NCI-H2227 (cell line): ENCODE measurements around the gene ZNF219.

Experiments used
- DNase-seq: peaks from one replicate; lab custom pipeline; 2025; ENCODE audit not compliant: unreplicated experiment; lab: John Stamatoyannopoulos, UW

Gene ZNF219

DNA sequence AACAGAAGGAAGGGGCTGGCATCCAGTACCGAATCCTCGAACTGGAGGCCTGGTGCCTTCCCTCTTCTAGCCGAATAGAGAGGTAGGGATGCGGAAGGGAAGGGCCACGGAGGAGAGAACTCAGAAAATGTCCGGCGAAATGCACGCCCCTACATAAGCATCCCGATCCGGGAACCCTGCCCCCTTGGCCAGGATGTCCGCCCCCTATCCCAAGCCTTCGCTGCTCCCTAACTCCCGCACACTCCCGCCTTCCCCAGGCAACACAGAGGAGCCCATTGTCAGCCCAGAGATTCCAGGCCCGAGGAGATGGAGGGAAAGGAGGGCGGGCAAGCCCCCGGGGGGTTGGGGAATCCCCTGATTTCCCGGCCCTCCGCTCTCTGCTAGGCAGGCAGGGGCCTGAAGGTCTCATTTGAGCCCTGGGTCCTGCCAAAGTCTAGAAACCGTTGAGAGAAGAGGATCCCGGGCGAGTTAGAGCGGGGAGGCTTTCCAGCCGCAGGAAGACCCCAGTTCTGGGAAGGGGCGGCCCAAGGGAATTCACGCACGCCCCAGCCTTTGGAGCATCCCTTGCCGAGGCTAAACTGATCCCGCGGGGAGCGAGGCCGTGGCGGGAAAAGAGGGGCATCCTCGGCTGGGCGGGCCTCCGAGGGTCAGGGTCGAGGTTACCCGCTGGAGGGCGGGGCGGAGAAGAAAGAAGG lies 28.9 kb downstream of the ZNF219 start:
- DNase-seq = peak; percentile 83

DNA sequence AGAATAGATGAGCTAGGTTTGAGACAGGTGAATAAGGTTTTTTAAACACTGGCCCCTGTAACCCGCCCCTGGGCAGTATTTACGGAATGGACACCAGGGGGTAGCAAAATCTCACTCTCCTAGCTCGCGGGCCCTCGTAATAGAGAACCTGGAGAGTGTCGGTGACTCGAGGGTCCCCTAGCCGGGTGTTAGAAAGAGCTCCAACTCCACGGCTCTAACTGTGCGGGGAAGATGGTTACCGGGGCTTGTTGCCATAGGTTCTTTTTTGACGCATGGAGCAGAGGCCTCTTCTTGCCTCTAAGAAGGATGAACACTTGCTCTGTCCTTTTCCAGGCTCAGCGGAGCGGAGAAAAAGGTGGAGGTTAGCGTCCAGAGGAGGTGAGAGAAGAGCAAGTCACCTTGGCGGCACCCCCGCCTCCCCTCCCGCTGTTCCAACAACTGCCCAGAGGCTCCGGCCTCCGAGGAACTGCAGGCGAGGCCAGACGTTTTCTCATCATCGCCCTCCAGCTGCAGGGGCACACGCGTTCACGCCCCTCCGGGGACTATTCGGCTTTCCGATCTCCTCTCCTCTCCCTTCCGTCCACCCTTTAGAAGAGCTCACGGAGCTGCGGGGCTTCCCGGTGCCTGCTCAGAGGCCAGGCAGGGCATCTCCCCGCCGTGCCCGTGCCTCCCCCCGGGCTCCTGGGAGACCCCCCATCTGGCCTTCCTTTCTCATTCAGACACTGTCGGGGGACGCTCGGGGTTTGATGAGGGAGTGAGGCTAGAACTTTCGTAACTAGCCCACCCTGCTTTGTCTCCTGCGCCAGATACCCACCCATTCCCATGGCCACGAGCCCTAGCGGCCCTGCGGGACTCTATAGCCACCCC lies 29.7 kb downstream of the ZNF219 start:
- peak; percentile 75 for DNase-seq

- peak; percentile 12 for DNase-seq
Measured at GRCh38 chr14:21066882-21067502, 31.5 kb downstream of the ZNF219 start.

DNA sequence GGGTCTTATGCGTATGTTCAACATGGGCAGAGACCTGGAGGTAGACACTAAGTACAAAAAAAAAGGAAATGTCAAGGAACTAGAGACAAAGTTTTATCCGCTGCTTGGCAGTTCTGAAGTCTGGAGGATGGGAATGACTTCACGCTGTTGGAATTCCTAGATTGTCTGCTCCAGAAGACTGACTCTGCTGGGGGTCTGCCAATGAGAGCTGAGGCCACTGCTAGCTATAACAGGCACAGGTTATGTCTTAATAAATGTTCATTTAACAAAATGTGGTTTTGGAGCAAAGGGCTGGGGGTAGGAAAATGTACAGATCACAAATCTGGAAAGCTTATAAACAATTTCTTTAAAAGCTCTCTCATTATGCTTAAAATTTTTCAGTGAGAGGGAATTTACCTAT lies 35.0 kb downstream of the ZNF219 start:
- DNase-seq = no peak

DNA sequence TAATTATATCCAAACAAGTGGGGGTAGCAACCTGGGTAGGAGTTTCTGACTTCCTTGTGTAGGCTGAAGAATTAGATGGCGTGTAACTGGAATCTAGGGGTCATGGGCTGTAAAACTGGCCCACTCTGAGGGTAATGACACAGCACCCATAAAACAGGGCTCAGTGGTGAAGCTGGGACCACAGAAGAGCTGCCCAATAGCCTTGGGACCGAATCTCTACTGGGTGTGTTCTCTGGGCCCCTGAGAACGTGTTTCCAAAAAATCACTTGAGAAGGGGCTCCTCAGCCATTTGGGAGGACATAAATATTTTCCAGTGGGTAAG lies 37.1 kb downstream of the ZNF219 start:
- no peak for DNase-seq

- no peak for DNase-seq
Measured at GRCh38 chr14:21060614-21061346, 37.7 kb downstream of the ZNF219 start.

GRCh38 chr14:21059842-21060613 lies 38.4 kb downstream of the ZNF219 start:
- no peak for DNase-seq

DNA sequence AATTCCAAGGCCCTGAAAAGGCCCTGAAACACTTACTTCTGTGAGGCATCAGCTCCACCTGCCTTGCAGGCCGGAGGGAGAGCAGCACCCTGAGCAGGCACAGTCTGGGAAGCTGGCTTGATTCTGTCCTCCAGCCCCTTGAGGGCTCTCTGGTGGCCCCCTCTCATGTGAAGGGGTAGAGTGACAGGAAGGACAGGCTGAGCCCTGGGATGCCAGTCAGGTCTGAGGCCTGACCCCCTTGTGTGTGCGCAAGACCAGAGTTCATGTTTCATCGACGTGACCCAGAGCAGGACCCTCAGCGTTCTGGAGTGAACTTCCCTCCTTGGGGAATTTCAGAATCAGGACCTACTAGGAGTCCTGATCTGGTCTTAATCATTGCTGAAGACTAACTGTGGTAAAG lies 39.6 kb downstream of the ZNF219 start:
- no peak for DNase-seq

- no peak for DNase-seq
Measured at GRCh38 chr14:21057803-21058675, 40.4 kb downstream of the ZNF219 start, which contains the start of gene RNASE8. Gene RNASE8 (plus strand): TSS chr14:21057822. CDS start chr14:21057893, 71 bp downstream.

DNA sequence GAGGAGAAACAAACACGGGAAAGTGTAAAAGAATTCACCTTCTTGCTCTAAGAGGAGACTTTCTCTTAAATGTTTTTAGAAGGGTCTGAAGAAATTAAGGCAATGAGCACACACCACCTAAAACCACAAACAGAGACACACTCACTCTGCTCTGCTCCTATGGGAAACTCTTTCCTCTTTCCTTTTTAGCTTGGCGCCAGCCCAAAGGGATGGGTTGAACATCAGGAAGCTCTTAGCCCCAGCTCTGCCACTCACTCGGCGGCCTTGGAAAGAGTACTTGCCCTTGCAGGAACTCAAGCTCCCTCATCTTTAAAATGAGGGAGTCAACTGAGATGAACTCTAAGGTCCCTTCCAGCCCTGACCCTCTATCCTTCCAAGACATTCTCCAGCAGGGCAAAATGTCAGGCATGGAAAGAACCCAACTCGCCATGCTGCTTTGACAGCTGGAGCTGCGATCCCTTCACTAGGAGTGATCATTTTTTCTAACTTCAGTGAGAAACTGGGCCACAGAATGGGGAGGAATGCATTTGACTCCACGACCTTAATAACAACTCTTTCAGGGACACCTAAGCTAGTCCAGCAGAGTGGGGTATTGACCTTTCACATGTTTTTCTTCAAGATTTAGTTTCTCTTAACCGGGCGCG lies 41.8 kb downstream of the ZNF219 start:
- DNase-seq = no peak

GRCh38 chr14:21055432-21056117 lies 42.9 kb downstream of the ZNF219 start:
- no peak for DNase-seq

GRCh38 chr14:21054768-21055145 lies 43.7 kb downstream of the ZNF219 start:
- DNase-seq = no peak

- no peak for DNase-seq
Measured at GRCh38 chr14:21054123-21054767, 44.2 kb downstream of the ZNF219 start.

DNA sequence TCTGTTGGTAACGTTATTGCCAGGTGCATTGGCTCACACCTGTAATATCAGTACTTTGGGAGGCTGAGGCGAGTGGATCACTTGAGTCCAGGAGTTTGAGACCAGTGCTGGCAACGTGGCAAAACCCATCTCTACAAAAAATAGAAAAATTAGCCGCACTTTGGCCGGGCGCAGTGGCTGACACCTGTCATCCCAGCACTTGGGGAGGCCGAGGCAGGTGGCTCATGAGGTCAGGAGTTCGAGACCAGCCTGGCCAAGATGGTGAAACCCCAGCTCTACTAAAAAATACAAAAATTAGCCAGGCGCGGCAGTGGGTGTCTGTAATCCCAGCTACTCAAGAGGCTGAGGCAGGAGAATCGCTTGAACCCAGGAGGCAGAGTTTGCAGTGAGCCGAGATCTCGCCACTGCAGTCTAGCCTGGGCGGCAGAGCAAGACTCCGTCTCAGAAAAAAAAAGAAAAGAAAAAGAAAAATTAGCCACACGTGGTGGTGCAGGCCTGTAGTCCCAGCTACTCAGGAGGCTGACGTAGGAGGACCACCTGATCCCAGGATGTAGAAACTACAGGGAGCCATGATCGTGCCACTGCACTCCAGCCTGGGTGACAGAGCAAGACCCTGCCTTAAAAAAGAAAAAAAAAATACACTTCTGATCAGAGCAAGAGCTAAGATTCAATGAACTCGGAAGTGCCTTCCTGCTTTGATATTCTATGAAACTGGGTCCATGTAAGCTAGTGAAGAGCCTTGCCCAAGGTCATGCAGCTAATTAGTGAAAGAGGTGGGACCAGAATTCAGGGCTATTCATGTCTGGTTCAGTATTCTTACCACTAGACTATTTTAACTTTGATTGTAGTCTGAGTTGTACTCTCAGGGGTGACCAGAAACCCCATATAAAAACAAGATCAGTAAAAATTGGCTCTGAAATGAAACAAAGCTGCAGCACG lies 45.0 kb downstream of the ZNF219 start:
- no peak for DNase-seq

DNA sequence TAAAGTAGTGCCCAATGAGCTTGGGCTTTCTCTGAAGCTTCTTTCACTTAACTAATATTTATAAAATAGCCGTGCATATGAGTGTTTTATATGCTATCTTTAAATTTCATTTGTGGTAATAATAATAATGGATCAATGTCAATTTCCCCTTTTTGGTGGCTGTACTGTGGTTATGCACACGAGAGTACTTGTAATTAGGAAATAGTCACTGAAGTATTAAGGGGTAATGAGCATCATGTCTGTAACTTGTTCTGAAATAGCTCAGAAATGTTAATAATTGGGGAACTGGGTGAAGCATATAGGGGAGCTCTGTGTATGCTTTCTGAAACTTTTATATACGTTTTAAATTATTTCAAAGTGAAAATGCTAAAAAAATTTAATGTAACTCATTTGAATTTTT lies 47.9 kb downstream of the ZNF219 start:
- no peak for DNase-seq

GRCh38 chr14:21049271-21049673 lies 49.2 kb downstream of the ZNF219 start:
- DNase-seq = no peak

GRCh38 chr14:21048638-21049037 lies 49.8 kb downstream of the ZNF219 start:
- DNase-seq = no peak
